A673 (cell line): Measurements from ENCODE around the gene NIN. TPM values are rescaled to one million over a fixed set of nuclear protein-coding genes. Genes with fewer than 3 reads are reported as not detected.

ENCODE experiments used
- BruUV-seq: library from RNA; stranded (reverse); fragments of 400-500 nt; replicated peaks from 2 replicates; lab custom pipeline; 2021; lab: Mats Ljungman, UMichigan
- CTCF ChIA-PET: fragments of 300-600 bp; sonication (Branson Sonifier 250); formaldehyde crosslinking; loops from one replicate; lab custom pipeline; 2022; ENCODE audit warnings: antibody characterized with exemption; lab: Charles Lee
- POLR2A ChIA-PET: fragments of 300-600 bp; sonication (Branson Sonifier 250); formaldehyde crosslinking; loops from one replicate; lab custom pipeline; 2022; ENCODE audit warnings: antibody characterized with exemption; ENCODE audit not compliant: low non-redundant PET; lab: Charles Lee
- DNase-seq: peaks from one replicate; pipeline ENCODE4 v3.0.0-alpha.2; 2015; ENCODE audit warnings: low spot score
- H3K27ac ChIP-seq: fragments of 200-600 bp; sonication (generic); 2 replicates; pipeline ENCODE4 v1.5.1; 2016; ENCODE audit warnings: mixed run types, low read depth, mild to moderate bottlenecking, mixed read lengths, antibody characterized with exemption, low read length; ENCODE audit not compliant: poor library complexity, severe bottlenecking
- H3K27me3 ChIP-seq: fragments of 200-600 bp; sonication (generic); replicated peaks from 2 replicates; pipeline ENCODE4 v1.6.1; 2017; ENCODE audit warnings: mixed run types, low read depth, mild to moderate bottlenecking, mixed read lengths, antibody characterized with exemption, low read length; ENCODE audit not compliant: insufficient read depth, poor library complexity
- H3K36me3 ChIP-seq: fragments of 200-600 bp; sonication (generic); 2 replicates; pipeline ENCODE4 v1.6.1; 2016; ENCODE audit warnings: mixed run types, mild to moderate bottlenecking, mixed read lengths, antibody characterized with exemption, low read length; ENCODE audit not compliant: insufficient read depth, poor library complexity, severe bottlenecking
- H3K4me1 ChIP-seq: fragments of 200-600 bp; sonication (generic); 2 replicates; pipeline ENCODE4 v1.6.1; 2017; ENCODE audit warnings: mixed run types, mild to moderate bottlenecking, mixed read lengths, antibody characterized with exemption, low read length; ENCODE audit not compliant: insufficient read depth, poor library complexity, severe bottlenecking
- H3K4me3 ChIP-seq: fragments of 200-600 bp; sonication (generic); 2 replicates; pipeline ENCODE4 v1.5.1; 2016; ENCODE audit warnings: low read depth, mixed run types, mild to moderate bottlenecking, mixed read lengths, low read length; ENCODE audit not compliant: poor library complexity, severe bottlenecking
- H3K9me3 ChIP-seq: fragments of 200-600 bp; sonication (generic); 2 replicates; pipeline ENCODE4 v1.6.1; 2016; ENCODE audit warnings: mixed run types, low read depth, mild to moderate bottlenecking, mixed read lengths, antibody characterized with exemption, low read length; ENCODE audit not compliant: poor library complexity, severe bottlenecking
- EZH2 ChIP-seq: fragments of 200-600 bp; sonication (generic); IDR thresholded peaks from 2 replicates; pipeline ENCODE4 v1.6.1; 2017; ENCODE audit warnings: borderline replicate concordance, low read depth, mild to moderate bottlenecking, mixed read lengths, antibody characterized with exemption, low read length; ENCODE audit not compliant: poor library complexity, severe bottlenecking
- intact Hi-C: fragments of 100-400 bp; cut with micrococcal nuclease; formaldehyde crosslinking; loops from one replicate; pipeline ENCODE4 v1.10.0; 2022; ENCODE audit not compliant: unreplicated experiment
- total RNA-seq: library from RNA; stranded (reverse); gene quantifications from 2 replicates; pipeline ENCODE4 v1.2.3, GENCODE V29; 2021
- TF ChIP-seq, protein P1 (sequence below): fragments of 300-800, 200-600 bp; sonication (generic); conservative IDR thresholded peaks from 2 replicates; pipeline ENCODE4 v1.5.1; 2017; ENCODE audit warnings: low read depth, mild to moderate bottlenecking, antibody characterized with exemption, low read length, moderate library complexity, mixed read lengths

Gene NIN
- total RNA-seq, 1 experiment from 2014 or later = 63.5 TPM

DNA sequence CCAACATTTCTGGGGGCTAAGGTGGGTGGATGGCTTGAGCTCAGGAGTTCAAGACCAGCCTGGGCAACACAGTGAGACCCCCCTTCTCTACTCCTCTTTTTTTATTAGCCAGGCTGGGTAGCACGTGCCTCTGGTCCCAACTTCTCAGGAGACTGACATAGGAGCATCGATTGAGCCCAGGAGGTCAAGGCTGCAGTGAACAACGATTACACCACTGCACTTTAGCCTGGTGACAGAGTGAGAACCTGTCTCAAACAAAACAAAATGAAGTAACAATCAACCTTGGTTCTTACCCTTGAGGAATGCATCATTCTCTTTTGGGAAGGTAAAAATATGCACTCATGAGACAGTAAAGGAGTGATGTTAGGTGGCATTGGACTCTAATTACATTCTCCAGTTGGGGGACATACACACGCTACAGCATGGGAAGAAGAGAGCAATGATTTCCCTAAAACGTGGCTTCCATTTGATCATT lies 3.9 kb upstream of the NIN start:
- H3K36me3 ChIP-seq = no peaks in the 10 kb centered on the region
- no peaks in the 10 kb centered on the region for H3K9me3 ChIP-seq
- H3K27ac ChIP-seq = no peak overlapping the region
- no peak for DNase-seq
- no peak overlapping the region for H3K4me3 ChIP-seq
- BruUV-seq = no TSS peak
- H3K4me1 ChIP-seq = peaks cover under 1% of the 10 kb centered on the region
- POLR2A ChIA-PET = interaction anchor here (0.6 kb wide), 1 partner anchor 434 kb away, joined by 4 read pairs; no protein-coding TSS in a partner anchor
- H3K27me3 ChIP-seq = no peaks in the 10 kb centered on the region
- TF ChIP-seq, protein P1, sequence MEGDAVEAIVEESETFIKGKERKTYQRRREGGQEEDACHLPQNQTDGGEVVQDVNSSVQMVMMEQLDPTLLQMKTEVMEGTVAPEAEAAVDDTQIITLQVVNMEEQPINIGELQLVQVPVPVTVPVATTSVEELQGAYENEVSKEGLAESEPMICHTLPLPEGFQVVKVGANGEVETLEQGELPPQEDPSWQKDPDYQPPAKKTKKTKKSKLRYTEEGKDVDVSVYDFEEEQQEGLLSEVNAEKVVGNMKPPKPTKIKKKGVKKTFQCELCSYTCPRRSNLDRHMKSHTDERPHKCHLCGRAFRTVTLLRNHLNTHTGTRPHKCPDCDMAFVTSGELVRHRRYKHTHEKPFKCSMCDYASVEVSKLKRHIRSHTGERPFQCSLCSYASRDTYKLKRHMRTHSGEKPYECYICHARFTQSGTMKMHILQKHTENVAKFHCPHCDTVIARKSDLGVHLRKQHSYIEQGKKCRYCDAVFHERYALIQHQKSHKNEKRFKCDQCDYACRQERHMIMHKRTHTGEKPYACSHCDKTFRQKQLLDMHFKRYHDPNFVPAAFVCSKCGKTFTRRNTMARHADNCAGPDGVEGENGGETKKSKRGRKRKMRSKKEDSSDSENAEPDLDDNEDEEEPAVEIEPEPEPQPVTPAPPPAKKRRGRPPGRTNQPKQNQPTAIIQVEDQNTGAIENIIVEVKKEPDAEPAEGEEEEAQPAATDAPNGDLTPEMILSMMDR = no peak
- TF ChIP-seq EZH2 = no peak
- CTCF ChIA-PET = no interaction called here
- intact Hi-C loops = no loop called here

DNA sequence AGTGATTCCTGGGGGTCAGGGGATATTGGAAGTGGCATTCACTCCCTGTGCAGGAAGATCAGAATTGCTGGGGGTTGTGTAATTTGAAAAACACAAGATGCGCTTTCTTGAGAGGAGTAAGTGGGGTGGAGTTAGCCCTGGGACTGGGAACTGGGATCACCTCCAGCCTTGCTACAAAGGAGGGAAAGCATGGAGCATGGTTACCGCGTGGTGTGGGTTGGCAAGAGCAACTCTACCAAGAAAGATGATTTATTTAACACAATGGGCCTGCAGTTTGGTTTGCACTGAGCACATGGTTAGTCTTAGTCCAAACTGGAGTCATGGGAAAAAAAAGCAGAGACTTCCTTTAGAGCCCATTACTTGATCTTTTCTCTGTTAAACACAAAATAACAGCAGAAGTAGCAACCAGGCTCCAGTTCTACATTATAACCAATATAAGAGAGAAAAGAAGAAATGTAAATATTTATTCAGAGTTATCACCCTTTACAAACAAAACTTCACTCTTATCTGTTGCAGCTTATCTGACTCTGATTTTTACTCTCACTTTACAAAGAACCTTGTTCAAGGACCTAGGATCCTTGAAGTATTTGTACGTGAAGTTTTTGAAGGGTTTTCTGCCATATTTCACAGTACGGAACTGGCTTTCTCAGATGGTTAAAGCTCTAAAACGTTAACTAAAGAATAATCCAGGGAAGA lies 2.1 kb upstream of the NIN start:
- no peak overlapping the region for H3K27ac ChIP-seq
- no peak overlapping the region for H3K4me3 ChIP-seq
- H3K36me3 ChIP-seq = no peaks in the 10 kb centered on the region
- H3K9me3 ChIP-seq = no peaks in the 10 kb centered on the region
- intact Hi-C loops = no loop called here
- CTCF ChIA-PET = no interaction called here
- no peak for DNase-seq
- no peaks in the 10 kb centered on the region for H3K27me3 ChIP-seq
- no TSS peak for BruUV-seq
- no peak for TF ChIP-seq EZH2
- TF ChIP-seq, protein P1 = no peak
- POLR2A ChIA-PET = no interaction called here
- peaks cover 17% of the 10 kb centered on the region for H3K4me1 ChIP-seq

DNA sequence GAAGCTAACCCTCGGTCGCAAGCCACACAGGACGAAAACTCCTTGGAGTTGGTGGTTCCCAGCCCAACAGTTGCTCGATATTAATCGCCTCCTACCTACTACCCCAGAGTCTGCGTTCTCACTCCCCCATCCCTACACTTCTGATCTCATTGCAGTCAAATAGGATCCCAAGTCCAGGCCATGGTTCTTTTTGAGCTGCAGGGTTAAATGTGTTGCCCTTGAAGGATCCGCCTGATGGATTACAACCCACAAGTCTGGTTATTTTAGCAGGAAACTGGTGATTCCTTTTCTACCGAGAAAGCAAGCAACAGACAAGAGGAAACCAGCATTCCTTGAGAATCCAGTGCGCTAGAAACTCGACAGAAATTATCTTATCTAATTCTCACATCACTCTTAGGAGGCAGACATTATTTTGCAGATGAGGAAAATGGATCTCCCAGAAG lies 785 bp upstream of the NIN start:
- H3K9me3 ChIP-seq = no peaks in the 10 kb centered on the region
- H3K27ac ChIP-seq = peak overlapping the region; percentile 41
- BruUV-seq = no TSS peak
- ChIA-PET CTCF (no interaction called here), POLR2A (interaction anchor here (0.6 kb wide), 1 partner anchor 1199 kb away, joined by 4 read pairs; no protein-coding TSS in a partner anchor)
- H3K4me3 ChIP-seq = peak overlapping the region; percentile 76
- DNase-seq = no peak
- no peaks in the 10 kb centered on the region for H3K36me3 ChIP-seq
- intact Hi-C loops = no loop called here
- peaks cover 20% of the 10 kb centered on the region for H3K4me1 ChIP-seq
- TF ChIP-seq, protein P1 = no peak
- no peak for TF ChIP-seq EZH2
- no peaks in the 10 kb centered on the region for H3K27me3 ChIP-seq
